ENCODE data around the gene SIGLEC11. TPM values are rescaled to one million over a fixed set of nuclear protein-coding genes. Genes with fewer than 3 reads are reported as not detected.

Gene SIGLEC11
- polyA plus RNA-seq, 1 donor from 2014 or later = not detected

DNA sequence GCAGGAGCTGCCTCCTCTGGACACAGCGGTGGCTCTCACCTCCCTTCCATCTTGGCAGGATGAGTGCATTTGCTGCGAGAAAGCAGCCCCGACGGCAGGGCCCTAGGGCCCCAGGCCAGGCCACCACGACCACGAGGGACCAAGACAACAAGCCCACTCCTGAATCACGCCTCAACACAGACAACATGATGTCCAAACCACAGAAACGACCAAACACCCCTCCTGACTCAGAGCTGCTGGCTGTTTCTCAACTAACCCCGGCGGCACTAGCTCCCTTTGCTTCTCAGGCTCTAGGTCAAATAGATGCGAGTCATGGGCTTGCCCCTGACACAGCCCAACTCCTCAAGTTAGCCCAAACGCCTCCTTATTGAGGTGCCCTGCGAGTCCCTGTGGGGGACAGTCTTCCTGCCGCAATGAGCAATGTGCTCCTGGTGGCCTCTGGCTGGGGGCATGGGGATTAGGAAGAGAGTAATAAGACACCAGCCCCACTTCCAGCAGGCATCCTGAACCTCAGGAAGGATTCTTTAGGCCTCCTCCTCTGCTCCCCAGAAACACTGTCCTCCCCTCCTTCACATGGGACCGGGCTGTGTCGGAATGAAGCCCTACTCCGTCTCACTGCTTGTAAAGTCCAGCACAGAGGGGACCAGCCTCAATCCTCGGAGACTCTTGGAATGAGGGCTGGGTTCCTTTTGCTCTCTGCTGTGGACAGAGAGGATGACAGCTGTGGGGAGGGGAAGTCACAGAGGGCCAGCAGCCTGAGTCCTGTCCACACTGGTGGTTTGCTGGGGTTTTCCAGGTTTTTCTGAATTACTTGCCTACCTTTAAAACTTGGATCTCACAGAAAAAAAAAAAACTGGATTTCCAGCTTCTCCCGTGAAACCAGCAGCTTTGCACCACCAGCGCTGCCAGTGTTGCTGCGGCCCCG lies 38.8 kb downstream of the SIGLEC11 start:
- Histone ChIP-seq H3K36me3 (ENCODE audit: insufficient read depth, low read length) (no peaks in the 10 kb centered on the region), H4K20me1 (ENCODE audit: insufficient read depth) (no peaks in the 10 kb centered on the region), H3K4me2 (ENCODE audit: low read length) (no peak overlapping the region)

DNA sequence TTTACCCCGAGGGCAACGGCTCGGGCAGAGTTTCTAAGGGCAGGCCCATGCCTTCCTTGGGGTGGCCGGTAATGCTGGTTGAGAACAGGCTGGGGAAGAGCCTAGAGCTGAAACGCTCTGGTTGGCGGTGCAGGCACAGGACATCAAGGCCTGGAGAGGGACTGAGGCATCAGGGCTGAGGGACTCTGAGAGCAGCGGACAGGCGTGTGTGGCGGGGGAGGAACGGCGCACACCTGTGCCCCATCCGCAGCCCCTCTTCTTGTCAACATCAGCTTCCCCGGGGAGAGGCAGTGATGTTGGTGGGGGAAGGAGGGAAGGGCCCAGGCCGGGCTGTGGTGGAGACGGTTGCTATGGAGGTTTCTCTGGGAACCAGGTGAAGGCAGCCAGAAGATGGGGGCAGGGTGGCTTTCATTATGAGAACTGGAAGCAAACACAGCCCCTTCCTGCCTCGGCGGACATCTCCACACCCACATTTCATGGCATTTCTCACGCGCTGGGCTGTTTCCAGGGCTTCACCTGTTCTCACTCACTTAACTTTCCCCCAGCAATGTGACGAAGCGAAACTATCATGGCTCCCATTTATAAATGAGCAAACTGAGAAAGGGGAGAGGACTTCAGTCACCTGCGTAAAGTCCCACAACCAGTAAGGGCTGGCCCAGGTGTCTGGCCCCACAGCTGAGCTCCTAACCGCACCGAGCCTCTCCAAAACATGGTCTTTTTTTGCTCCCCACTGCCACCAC lies 40.2 kb downstream of the SIGLEC11 start:
- Histone ChIP-seq H3K9me2 (ENCODE audit: insufficient read depth, low read length) (no peaks in the 10 kb centered on the region), H2AFZ (ENCODE audit: low read depth, low read length) (no peak overlapping the region), H3K4me3 (ENCODE audit: low read length) (no peak overlapping the region), H3F3A (ENCODE audit: insufficient read depth, low read length, poor library complexity, severe bottlenecking) (no peaks in the 10 kb centered on the region), H3K36me3 (ENCODE audit: insufficient read depth, low read length) (no peaks in the 10 kb centered on the region), H3K27ac (ENCODE audit: low read length) (no peak overlapping the region), H3K79me2 (replicated peaks; ENCODE audit: insufficient read depth, low read length) (peaks cover 53% of the 10 kb centered on the region), H3K9me3 (ENCODE audit: low read length) (no peaks in the 10 kb centered on the region), H3K9ac (ENCODE audit: low read length) (no peak overlapping the region), H3K4me2 (ENCODE audit: low read length) (no peak overlapping the region), H3K27me3 (ENCODE audit: insufficient read depth, low read depth, low read length) (no peaks in the 10 kb centered on the region), H4K20me1 (ENCODE audit: insufficient read depth) (no peaks in the 10 kb centered on the region)
- TF ChIP-seq MXI1 (conservative IDR thresholded peaks at IDR 0.05; ENCODE audit: poor library complexity, severe bottlenecking) (no peak), EZH2 (IDR thresholded peaks at IDR 0.05; ENCODE audit: borderline replicate concordance, insufficient read depth, low read length, poor library complexity, severe bottlenecking) (no peak), TAF1 (IDR thresholded peaks at IDR 0.05; ENCODE audit: low read depth) (no peak), EP300 (conservative IDR thresholded peaks at IDR 0.05; ENCODE audit: poor library complexity, severe bottlenecking) (no peak)
- TF ChIP-seq, protein P1, sequence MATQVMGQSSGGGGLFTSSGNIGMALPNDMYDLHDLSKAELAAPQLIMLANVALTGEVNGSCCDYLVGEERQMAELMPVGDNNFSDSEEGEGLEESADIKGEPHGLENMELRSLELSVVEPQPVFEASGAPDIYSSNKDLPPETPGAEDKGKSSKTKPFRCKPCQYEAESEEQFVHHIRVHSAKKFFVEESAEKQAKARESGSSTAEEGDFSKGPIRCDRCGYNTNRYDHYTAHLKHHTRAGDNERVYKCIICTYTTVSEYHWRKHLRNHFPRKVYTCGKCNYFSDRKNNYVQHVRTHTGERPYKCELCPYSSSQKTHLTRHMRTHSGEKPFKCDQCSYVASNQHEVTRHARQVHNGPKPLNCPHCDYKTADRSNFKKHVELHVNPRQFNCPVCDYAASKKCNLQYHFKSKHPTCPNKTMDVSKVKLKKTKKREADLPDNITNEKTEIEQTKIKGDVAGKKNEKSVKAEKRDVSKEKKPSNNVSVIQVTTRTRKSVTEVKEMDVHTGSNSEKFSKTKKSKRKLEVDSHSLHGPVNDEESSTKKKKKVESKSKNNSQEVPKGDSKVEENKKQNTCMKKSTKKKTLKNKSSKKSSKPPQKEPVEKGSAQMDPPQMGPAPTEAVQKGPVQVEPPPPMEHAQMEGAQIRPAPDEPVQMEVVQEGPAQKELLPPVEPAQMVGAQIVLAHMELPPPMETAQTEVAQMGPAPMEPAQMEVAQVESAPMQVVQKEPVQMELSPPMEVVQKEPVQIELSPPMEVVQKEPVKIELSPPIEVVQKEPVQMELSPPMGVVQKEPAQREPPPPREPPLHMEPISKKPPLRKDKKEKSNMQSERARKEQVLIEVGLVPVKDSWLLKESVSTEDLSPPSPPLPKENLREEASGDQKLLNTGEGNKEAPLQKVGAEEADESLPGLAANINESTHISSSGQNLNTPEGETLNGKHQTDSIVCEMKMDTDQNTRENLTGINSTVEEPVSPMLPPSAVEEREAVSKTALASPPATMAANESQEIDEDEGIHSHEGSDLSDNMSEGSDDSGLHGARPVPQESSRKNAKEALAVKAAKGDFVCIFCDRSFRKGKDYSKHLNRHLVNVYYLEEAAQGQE (IDR thresholded peaks at IDR 0.05; ENCODE audit: borderline replicate concordance) = no peak
- TF ChIP-seq, protein P2, sequence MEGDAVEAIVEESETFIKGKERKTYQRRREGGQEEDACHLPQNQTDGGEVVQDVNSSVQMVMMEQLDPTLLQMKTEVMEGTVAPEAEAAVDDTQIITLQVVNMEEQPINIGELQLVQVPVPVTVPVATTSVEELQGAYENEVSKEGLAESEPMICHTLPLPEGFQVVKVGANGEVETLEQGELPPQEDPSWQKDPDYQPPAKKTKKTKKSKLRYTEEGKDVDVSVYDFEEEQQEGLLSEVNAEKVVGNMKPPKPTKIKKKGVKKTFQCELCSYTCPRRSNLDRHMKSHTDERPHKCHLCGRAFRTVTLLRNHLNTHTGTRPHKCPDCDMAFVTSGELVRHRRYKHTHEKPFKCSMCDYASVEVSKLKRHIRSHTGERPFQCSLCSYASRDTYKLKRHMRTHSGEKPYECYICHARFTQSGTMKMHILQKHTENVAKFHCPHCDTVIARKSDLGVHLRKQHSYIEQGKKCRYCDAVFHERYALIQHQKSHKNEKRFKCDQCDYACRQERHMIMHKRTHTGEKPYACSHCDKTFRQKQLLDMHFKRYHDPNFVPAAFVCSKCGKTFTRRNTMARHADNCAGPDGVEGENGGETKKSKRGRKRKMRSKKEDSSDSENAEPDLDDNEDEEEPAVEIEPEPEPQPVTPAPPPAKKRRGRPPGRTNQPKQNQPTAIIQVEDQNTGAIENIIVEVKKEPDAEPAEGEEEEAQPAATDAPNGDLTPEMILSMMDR (IDR thresholded peaks at IDR 0.05; ENCODE audit: poor library complexity, severe bottlenecking) = no peak

More for the DNA sequence above, 38.8 kb downstream of the SIGLEC11 start:
- Histone ChIP-seq H2AFZ (ENCODE audit: low read depth, low read length) (no peak overlapping the region), H3K27ac (ENCODE audit: low read length) (no peak overlapping the region), H3K9me3 (ENCODE audit: low read length) (no peaks in the 10 kb centered on the region), H3K79me2 (replicated peaks; ENCODE audit: insufficient read depth, low read length) (peaks cover 63% of the 10 kb centered on the region), H3F3A (ENCODE audit: insufficient read depth, low read length, poor library complexity, severe bottlenecking) (no peaks in the 10 kb centered on the region), H3K9me2 (ENCODE audit: insufficient read depth, low read length) (no peaks in the 10 kb centered on the region), H3K27me3 (ENCODE audit: insufficient read depth, low read depth, low read length) (no peaks in the 10 kb centered on the region), H3K9ac (ENCODE audit: low read length) (no peak overlapping the region), H3K4me3 (ENCODE audit: low read length) (no peak overlapping the region)
- no peak for TF ChIP-seq SMC3 (conservative IDR thresholded peaks at IDR 0.05; ENCODE audit: poor library complexity)
- no peak for TF ChIP-seq POLR2AphosphoS5 (IDR thresholded peaks at IDR 0.05)
- no peak for TF ChIP-seq MXI1 (conservative IDR thresholded peaks at IDR 0.05; ENCODE audit: poor library complexity, severe bottlenecking)
- TF ChIP-seq, protein P2 (IDR thresholded peaks at IDR 0.05; ENCODE audit: poor library complexity, severe bottlenecking) = no peak
- no peak for TF ChIP-seq EZH2 (IDR thresholded peaks at IDR 0.05; ENCODE audit: borderline replicate concordance, insufficient read depth, low read length, poor library complexity, severe bottlenecking)
- TF ChIP-seq, protein P1 (IDR thresholded peaks at IDR 0.05; ENCODE audit: borderline replicate concordance) = no peak
- no peak for TF ChIP-seq TAF1 (IDR thresholded peaks at IDR 0.05; ENCODE audit: low read depth)
- no peak for TF ChIP-seq RAD21 (conservative IDR thresholded peaks at IDR 0.05)
- no peak for TF ChIP-seq EP300 (conservative IDR thresholded peaks at IDR 0.05; ENCODE audit: poor library complexity, severe bottlenecking)

All from neural cell (in vitro differentiated cells).